Upper lobe of left lung (tissue), 4 donors: Measurements from ENCODE around the gene STIP1.

ENCODE experiments used
- CTCF ChIP-seq, 6 experiments: fragments of 450-650 bp in 4 of 6; fragments of 200-600 bp in 2 of 6; sonication (generic) in 2 of 6; IDR thresholded peaks; one replicate each; pipeline ENCODE4 v1.5.1; 2016 to 2019; ENCODE audit warnings: antibody characterized with exemption in 6 of 6
- EP300 ChIP-seq, 4 donors: sonication (generic); formaldehyde crosslinking; IDR thresholded peaks; one replicate each; pipeline ENCODE4 v1.5.1; 2017; ENCODE audit warnings: antibody characterized with exemption in 4 of 4, control low read depth in 2 of 4

GRCh38 chr11:64185175-64185692 is 737 bp upstream of the STIP1 start:
- TF ChIP-seq CTCF (IDR thresholded peaks at IDR 0.05) (peak; percentile 24 to 83 (median 66)), EP300 (IDR thresholded peaks at IDR 0.05) (peak in 1 of 4 donors; percentile 39)
